ENCODE results near the gene MAP3K1.

- TF ChIP-seq EZH2 (IDR thresholded peaks at IDR 0.05; ENCODE audit: low read depth) (no peak), CTCF (conservative IDR thresholded peaks at IDR 0.05) (peak; percentile 37; the same call in 1 of the 2 replicates)
These were observed 11.7 kb downstream of the MAP3K1 start for GRCh38 chr5:56827049-56827448.
